ENCODE results near the gene HDGF. TPM values are rescaled to one million over a fixed set of nuclear protein-coding genes. Genes with fewer than 3 reads are reported as not detected.
A peak's percentile ranks its signal among the peaks of the same experiment; 100 is the strongest.

The HDGF gene
- total and polyA plus RNA-seq, 10 donors = 48.8 to 143 (median 95.6) TPM

GRCh38 chr1:156767879-156768604 is 16.6 kb upstream of the HDGF start:
- Histone ChIP-seq H3K4me1 (peaks cover 33 to 66% (median 58%) of the 10 kb centered on the region in 6 donors), H3K27ac (peak overlapping the region; percentile 76 to 97 (median 94)), H3K9me3 (no peaks in the 10 kb centered on the region), H3K27me3 (replicated peaks in 1 of 7) (no peaks in the 10 kb centered on the region), H3K36me3 (peaks cover 0 to 31% (median 4%) of the 10 kb centered on the region in 6 donors), H3K4me3 (peak overlapping the region; percentile 58 to 96 (median 78))
- DNase-seq = peak; percentile 90
- TF ChIP-seq CTCF (IDR thresholded peaks at IDR 0.05 in 8 of 11, conservative IDR thresholded peaks at IDR 0.05 in 3 of 11) (no peak), POLR2A (IDR thresholded peaks at IDR 0.05) (no peak), POLR2AphosphoS5 (IDR thresholded peaks at IDR 0.05) (no peak)
- 0 to 2% (median 1%) methylated on average over 13 to 31 of the region's 31 CpGs for WGBS, 5 donors
- intact Hi-C loops (cut with DNase I; ENCODE audit: low total_unique reads) = no loop called here

GRCh38 chr1:156767101-156767878 is 15.8 kb upstream of the HDGF start, which contains the start of gene PRCC:
Gene PRCC, plus strand, starts transcription at chr1:156767535. Its CDS starts 237 bp downstream, at chr1:156767772.
- DNase-seq = peak; percentile 99
- no peaks in the 10 kb centered on the region for H3K27me3 ChIP-seq (replicated peaks in 1 of 7)
- intact Hi-C loops (cut with DNase I; ENCODE audit: low total_unique reads) = no loop called here
- no peaks in the 10 kb centered on the region for H3K9me3 ChIP-seq
- peak; percentile 84 to 94 (median 86) for TF ChIP-seq POLR2AphosphoS5 (IDR thresholded peaks at IDR 0.05)
- TF ChIP-seq POLR2A (IDR thresholded peaks at IDR 0.05) = peak in 2 of 3 donors; percentile 13 to 53
- peak in 3 of 11 experiments; percentile 8 to 21 (median 9) for TF ChIP-seq CTCF (IDR thresholded peaks at IDR 0.05 in 8 of 11, conservative IDR thresholded peaks at IDR 0.05 in 3 of 11)
- 0% methylated on average over 21 to 50 of the region's 50 CpGs for WGBS, 5 donors
- peak within 1 kb of the TSS; percentile 58 to 96 (median 78) for H3K4me3 ChIP-seq
- peaks cover 0 to 24% (median 4%) of the 10 kb centered on the region in 6 donors for H3K36me3 ChIP-seq
- H3K27ac ChIP-seq = peak within 1 kb of the TSS; percentile 76 to 97 (median 94)
- H3K4me1 ChIP-seq = peaks cover 33 to 59% (median 54%) of the 10 kb centered on the region in 6 donors

GRCh38 chr1:156766298-156767100 is 15.0 kb upstream of the HDGF start:
- Histone ChIP-seq H3K4me3 (peak overlapping the region; percentile 37 to 96 (median 76)), H3K27me3 (replicated peaks in 1 of 7) (no peaks in the 10 kb centered on the region), H3K9me3 (no peaks in the 10 kb centered on the region), H3K27ac (peak overlapping the region; percentile 69 to 97 (median 94)), H3K4me1 (peaks cover 33 to 51% (median 48%) of the 10 kb centered on the region in 6 donors), H3K36me3 (peaks cover 0 to 16% (median 4%) of the 10 kb centered on the region in 6 donors)
- TF ChIP-seq POLR2A (IDR thresholded peaks at IDR 0.05) (peak in 1 of 3 donors; percentile 50), POLR2AphosphoS5 (IDR thresholded peaks at IDR 0.05) (no peak), CTCF (IDR thresholded peaks at IDR 0.05 in 8 of 11, conservative IDR thresholded peaks at IDR 0.05 in 3 of 11) (peak in 2 of 11 experiments; percentile 1 to 5)
- 8 to 10% (median 9%) methylated on average over 14 of the region's 14 CpGs for WGBS, 5 donors
- intact Hi-C loops (cut with DNase I; ENCODE audit: low total_unique reads) = no loop called here
- peak; percentile 84 for DNase-seq

All from spleen (tissue), 11 donors.